H9 (cell line): ENCODE results near the gene DMXL1. TPM values are rescaled to one million over a fixed set of nuclear protein-coding genes. Genes with fewer than 3 reads are reported as not detected.

Experiments used
- DNase-seq: peaks from one replicate; pipeline ENCODE4 v3.0.0-alpha.2; 2017
- H2AFZ ChIP-seq: one replicate; pipeline ENCODE4 v1.6.1; 2013; ENCODE audit warnings: mild to moderate bottlenecking, low read length, control low read depth, moderate library complexity
- H2AK5ac ChIP-seq: 2 replicates; pipeline ENCODE4 v1.6.1; 2013; ENCODE audit warnings: low read length, control low read depth, mixed read lengths; ENCODE audit not compliant: insufficient read length
- H2BK120ac ChIP-seq: one replicate; pipeline ENCODE4 v1.6.1; 2013; ENCODE audit warnings: low read depth, mild to moderate bottlenecking, low read length, control low read depth, inconsistent platforms; ENCODE audit not compliant: poor library complexity, severe bottlenecking
- H2BK12ac ChIP-seq: 2 replicates; pipeline ENCODE4 v1.6.1; 2013; ENCODE audit warnings: low read length, control low read depth, mixed read lengths, low read depth; ENCODE audit not compliant: insufficient read length
- H2BK15ac ChIP-seq: 2 replicates; pipeline ENCODE4 v1.6.1; 2013; ENCODE audit warnings: low read depth, low read length, control low read depth
- H2BK20ac ChIP-seq: one replicate; pipeline ENCODE4 v1.6.1; 2013; ENCODE audit warnings: low read depth, mild to moderate bottlenecking, low read length, control low read depth, inconsistent platforms; ENCODE audit not compliant: poor library complexity, severe bottlenecking
- H2BK5ac ChIP-seq: 2 replicates; pipeline ENCODE4 v1.6.1; 2013; ENCODE audit warnings: low read length, control low read depth, mixed read lengths; ENCODE audit not compliant: insufficient read length
- H3K14ac ChIP-seq: 2 replicates; pipeline ENCODE4 v1.6.1; 2013; ENCODE audit warnings: low read length, control low read depth; ENCODE audit not compliant: insufficient read depth
- H3K18ac ChIP-seq: 2 replicates; pipeline ENCODE4 v1.6.1; 2013; ENCODE audit warnings: low read depth, mild to moderate bottlenecking, mixed read lengths, low read length, control low read depth; ENCODE audit not compliant: insufficient read length
- H3K23ac ChIP-seq: 2 replicates; pipeline ENCODE4 v1.6.1; 2013; ENCODE audit warnings: low read length, control low read depth, mixed read lengths, low read depth; ENCODE audit not compliant: insufficient read length
- H3K23me2 ChIP-seq: 2 replicates; pipeline ENCODE4 v1.6.1; 2013; ENCODE audit warnings: low read depth, mild to moderate bottlenecking, mixed read lengths, low read length, control low read depth; ENCODE audit not compliant: insufficient read length, poor library complexity, severe bottlenecking
- H3K27ac ChIP-seq: 2 replicates; pipeline ENCODE4 v1.5.1; 2013; ENCODE audit warnings: low read length, control low read depth, mixed read lengths, low read depth; ENCODE audit not compliant: insufficient read length
- H3K27me3 ChIP-seq: 2 replicates; pipeline ENCODE4 v1.6.1; 2013; ENCODE audit warnings: low read length, control low read depth, inconsistent platforms; ENCODE audit not compliant: insufficient read depth
- H3K4ac ChIP-seq: 2 replicates; pipeline ENCODE4 v1.6.1; 2013; ENCODE audit warnings: low read depth, mild to moderate bottlenecking, control low read depth, inconsistent platforms, low read length, moderate library complexity
- H3K4me1 ChIP-seq: 2 replicates; pipeline ENCODE4 v1.6.1; 2013; ENCODE audit warnings: low read length, control low read depth, inconsistent platforms; ENCODE audit not compliant: insufficient read depth
- H3K4me2 ChIP-seq: 2 replicates; pipeline ENCODE4 v1.6.1; 2013; ENCODE audit warnings: low read length, control low read depth, mixed read lengths; ENCODE audit not compliant: insufficient read length, insufficient read depth
- H3K56ac ChIP-seq: 2 replicates; pipeline ENCODE4 v1.6.1; 2013; ENCODE audit warnings: low read depth, mild to moderate bottlenecking, mixed read lengths, low read length, control low read depth; ENCODE audit not compliant: insufficient read length
- H3K79me1 ChIP-seq: 2 replicates; pipeline ENCODE4 v1.6.1; 2013; ENCODE audit warnings: low read depth, mild to moderate bottlenecking, moderate library complexity, low read length, control low read depth, inconsistent platforms; ENCODE audit not compliant: insufficient read depth, poor library complexity, severe bottlenecking
- H3K79me2 ChIP-seq: 2 replicates; pipeline ENCODE4 v1.6.1; 2013; ENCODE audit warnings: low read length, control low read depth, inconsistent platforms; ENCODE audit not compliant: insufficient read depth
- H3K9ac ChIP-seq: 2 replicates; pipeline ENCODE4 v1.6.1; 2013; ENCODE audit warnings: low read length, control low read depth, mixed read lengths; ENCODE audit not compliant: insufficient read length; ENCODE audit errors: extremely low read depth
- H3K9me3 ChIP-seq: one replicate; pipeline ENCODE4 v1.6.1; 2013; ENCODE audit warnings: low read depth, low read length, inconsistent platforms; ENCODE audit not compliant: control insufficient read depth
- H3T11ph ChIP-seq: one replicate; pipeline ENCODE4 v1.6.1; 2013; ENCODE audit warnings: mild to moderate bottlenecking, low read length, control low read depth, inconsistent platforms
- H4K20me1 ChIP-seq: one replicate; pipeline ENCODE4 v1.6.1; 2013; ENCODE audit not compliant: control insufficient read depth, insufficient read length, insufficient read depth
- H4K5ac ChIP-seq: 2 replicates; pipeline ENCODE4 v1.6.1; 2013; ENCODE audit warnings: low read depth, mild to moderate bottlenecking, mixed read lengths, low read length, control low read depth; ENCODE audit not compliant: insufficient read length
- H4K8ac ChIP-seq: replicated peaks from 2 replicates; pipeline ENCODE4 v1.6.1; 2013; ENCODE audit warnings: low read length, control low read depth, mixed read lengths, low read depth; ENCODE audit not compliant: insufficient read length
- H4K91ac ChIP-seq: 2 replicates; pipeline ENCODE4 v1.6.1; 2013; ENCODE audit warnings: low read depth, mild to moderate bottlenecking, moderate library complexity, mixed read lengths, low read length, control low read depth; ENCODE audit not compliant: insufficient read length
- H3K27ac Mint-ChIP-seq, 3 experiments: 2 replicates in 2 of 3; 3 replicates in 1 of 3; pipeline ENCODE4 v1.8.0; 2020 to 2021; ENCODE audit warnings: mixed read lengths in 3 of 3, mild to moderate bottlenecking in 1 of 3, moderate library complexity in 1 of 3
- H3K27me3 Mint-ChIP-seq: 2 replicates; pipeline ENCODE4 v1.8.0; 2021; ENCODE audit warnings: low read depth, mild to moderate bottlenecking, moderate library complexity, mixed read lengths
- H3K36me3 Mint-ChIP-seq, 3 experiments: 2 replicates in 2 of 3; 3 replicates in 1 of 3; pipeline ENCODE4 v1.8.0; 2020 to 2021; ENCODE audit warnings: low read depth in 3 of 3, mixed read lengths in 3 of 3; ENCODE audit not compliant: insufficient read depth in 1 of 3
- H3K4me1 Mint-ChIP-seq, 2 experiments: 2 replicates each; pipeline ENCODE4 v1.8.0; 2020; ENCODE audit warnings: mixed read lengths in 2 of 2
- H3K4me3 Mint-ChIP-seq, 2 experiments: 2 replicates in 1 of 2; 3 replicates in 1 of 2; pipeline ENCODE4 v1.8.0; 2020 to 2021; ENCODE audit warnings: mild to moderate bottlenecking in 2 of 2, mixed read lengths in 2 of 2, moderate library complexity in 1 of 2
- H3K9me3 Mint-ChIP-seq, 2 experiments: 2 replicates in 1 of 2; 3 replicates in 1 of 2; pipeline ENCODE4 v1.8.0; 2020; ENCODE audit warnings: mild to moderate bottlenecking in 2 of 2, mixed read lengths in 2 of 2, moderate library complexity in 1 of 2
- WGBS: extraction: QIAGEN DNeasy Blood & Tissue Kit; methylation state at CpG from one replicate; pipeline ENCODE4 v1.1.7; 2013; ENCODE audit warnings: missing lambda C conversion rate, low lambda C conversion rate, mixed read lengths; ENCODE audit not compliant: insufficient read length; ENCODE audit errors: extremely low coverage; 5-methylcytosine and 5-hydroxymethylcytosine counted together
- total RNA-seq: library from RNA; stranded (reverse); gene quantifications from 2 replicates; pipeline ENCODE4 v1.2.1, GENCODE V29; 2021
- TF ChIP-seq, protein P1 (sequence below): fragments of 200-600 bp; sonication (generic); conservative IDR thresholded peaks from 3 replicates; pipeline ENCODE4 v1.8.0; 2021; ENCODE audit warnings: antibody characterized with exemption, mild to moderate bottlenecking

DMXL1 gene
- total RNA-seq, 1 experiment from 2014 or later: 63.5 TPM

DNA sequence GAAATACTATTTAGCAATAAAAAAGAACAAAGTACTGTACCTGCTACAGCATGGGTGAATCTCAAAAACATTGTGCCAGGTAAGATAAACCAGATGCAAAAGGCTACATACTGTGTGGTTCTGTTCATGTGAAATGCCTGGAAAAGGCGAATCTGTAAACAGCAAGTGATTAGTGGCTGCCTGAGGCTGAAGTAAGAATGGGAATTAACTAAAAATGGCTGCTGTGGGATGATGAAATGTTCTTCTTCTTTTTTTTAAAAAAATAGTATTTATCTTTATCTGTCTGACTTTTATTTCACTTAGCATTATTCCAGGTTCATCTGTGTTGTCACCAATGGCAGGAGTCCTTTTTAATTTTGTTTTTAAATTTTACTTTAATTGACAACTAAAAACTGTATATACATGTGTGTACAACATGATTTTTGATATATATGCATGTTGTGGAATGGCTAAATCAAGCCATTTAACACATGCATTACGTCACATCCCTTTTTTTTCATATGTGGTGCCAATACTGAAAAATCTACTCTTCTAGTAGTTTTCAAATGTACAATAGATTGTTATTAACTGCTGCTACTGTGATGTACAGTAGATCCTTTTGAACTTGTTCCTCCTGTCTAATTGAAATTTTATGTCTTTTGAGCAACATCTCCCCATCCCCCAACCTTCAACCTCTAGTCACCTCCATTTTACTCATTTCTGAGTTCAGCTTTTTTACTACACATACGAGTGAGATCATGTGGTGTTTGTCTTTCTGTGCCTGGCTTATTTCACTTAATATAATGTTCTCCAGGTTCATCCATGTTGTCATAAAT lies 222.0 kb downstream of the DMXL1 start:
- no peak overlapping the region for H4K5ac ChIP-seq
- H3K4me1 ChIP-seq: peaks cover 11% of the 10 kb centered on the region
- no CpG with 5 or more reads among the region's 3 CpGs for WGBS
- H4K91ac ChIP-seq: no peak overlapping the region
- H3K14ac ChIP-seq: no peak overlapping the region
- no peak overlapping the region for H4K8ac ChIP-seq
- H2AK5ac ChIP-seq: no peak overlapping the region
- no peak overlapping the region for H3K23ac ChIP-seq
- peaks cover 24 to 27% of the 10 kb centered on the region in 2 experiments for H3K4me1 Mint-ChIP-seq
- H3K4ac ChIP-seq: no peak overlapping the region
- no peak overlapping the region for H2BK5ac ChIP-seq
- H3T11ph ChIP-seq: no peak overlapping the region
- H3K27me3 ChIP-seq: no peaks in the 10 kb centered on the region
- H2BK15ac ChIP-seq: no peak overlapping the region
- no peak overlapping the region for H3K4me2 ChIP-seq
- no peaks in the 10 kb centered on the region for H3K27me3 Mint-ChIP-seq
- no peak overlapping the region for H2BK12ac ChIP-seq
- H4K20me1 ChIP-seq: no peaks in the 10 kb centered on the region
- H2BK120ac ChIP-seq: no peak overlapping the region
- H3K4me3 Mint-ChIP-seq: no peak overlapping the region
- H3K9ac ChIP-seq: no peak overlapping the region
- no peaks in the 10 kb centered on the region for H3K23me2 ChIP-seq
- H2AFZ ChIP-seq: no peak overlapping the region
- no peak overlapping the region for H3K56ac ChIP-seq
- H3K9me3 Mint-ChIP-seq: peaks cover 6 to 8% of the 10 kb centered on the region in 2 experiments; a peak in 4 of 5 replicates
- TF ChIP-seq, protein P1, sequence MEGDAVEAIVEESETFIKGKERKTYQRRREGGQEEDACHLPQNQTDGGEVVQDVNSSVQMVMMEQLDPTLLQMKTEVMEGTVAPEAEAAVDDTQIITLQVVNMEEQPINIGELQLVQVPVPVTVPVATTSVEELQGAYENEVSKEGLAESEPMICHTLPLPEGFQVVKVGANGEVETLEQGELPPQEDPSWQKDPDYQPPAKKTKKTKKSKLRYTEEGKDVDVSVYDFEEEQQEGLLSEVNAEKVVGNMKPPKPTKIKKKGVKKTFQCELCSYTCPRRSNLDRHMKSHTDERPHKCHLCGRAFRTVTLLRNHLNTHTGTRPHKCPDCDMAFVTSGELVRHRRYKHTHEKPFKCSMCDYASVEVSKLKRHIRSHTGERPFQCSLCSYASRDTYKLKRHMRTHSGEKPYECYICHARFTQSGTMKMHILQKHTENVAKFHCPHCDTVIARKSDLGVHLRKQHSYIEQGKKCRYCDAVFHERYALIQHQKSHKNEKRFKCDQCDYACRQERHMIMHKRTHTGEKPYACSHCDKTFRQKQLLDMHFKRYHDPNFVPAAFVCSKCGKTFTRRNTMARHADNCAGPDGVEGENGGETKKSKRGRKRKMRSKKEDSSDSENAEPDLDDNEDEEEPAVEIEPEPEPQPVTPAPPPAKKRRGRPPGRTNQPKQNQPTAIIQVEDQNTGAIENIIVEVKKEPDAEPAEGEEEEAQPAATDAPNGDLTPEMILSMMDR: no peak
- no peak overlapping the region for H3K27ac Mint-ChIP-seq
- no peaks in the 10 kb centered on the region; the same call in 1 of the 2 replicates for H3K79me2 ChIP-seq
- no peaks in the 10 kb centered on the region for H3K79me1 ChIP-seq
- DNase-seq: no peak
- no peak overlapping the region for H3K18ac ChIP-seq
- H3K9me3 ChIP-seq: no peaks in the 10 kb centered on the region
- H3K36me3 Mint-ChIP-seq: peaks cover 2 to 14% (median 4%) of the 10 kb centered on the region in 3 experiments
- H3K27ac ChIP-seq: no peak overlapping the region
- no peak overlapping the region for H2BK20ac ChIP-seq
